D721Med (cell line): ENCODE data around the gene TMSB4Y.

Experiments used
- DNase-seq: peaks from one replicate; pipeline ENCODE4 v3.0.0; 2011; ENCODE audit warnings: low spot score; ENCODE audit not compliant: insufficient read length
- FAIRE-seq: peaks from 2 replicates; lab custom pipeline; 2011; peaks lifted over from hg19 to GRCh38; lab: Jason Lieb, UNC
- TF ChIP-seq, protein P1 (sequence below): IDR thresholded peaks from 2 replicates; pipeline ENCODE4 v1.5.1; 2012; ENCODE audit warnings: mild to moderate bottlenecking, control low read depth; ENCODE audit not compliant: insufficient read depth; ENCODE audit errors: missing control alignments

TMSB4Y gene

DNA sequence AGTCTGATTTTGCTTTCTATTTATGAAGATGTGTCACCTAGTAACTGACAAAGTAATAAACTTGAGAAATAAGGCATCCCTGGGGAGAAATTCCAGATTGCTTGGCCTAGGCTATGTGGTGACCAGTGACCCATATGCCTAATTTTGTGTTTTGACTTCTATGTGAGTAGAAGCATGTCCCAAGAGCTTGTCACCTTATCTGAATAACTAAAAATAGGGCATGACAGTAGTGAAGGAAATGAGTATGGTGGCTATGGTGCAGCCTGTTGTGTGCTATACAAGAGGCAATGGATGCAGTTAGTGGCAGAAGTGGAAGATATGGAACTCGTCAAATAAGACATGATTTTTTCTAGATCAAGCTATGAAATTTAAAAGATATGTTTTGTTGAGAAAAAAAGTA, 15.3 kb downstream of the TMSB4Y start:
- no peak for FAIRE-seq
- DNase-seq, result no peak
- TF ChIP-seq, protein P1, sequence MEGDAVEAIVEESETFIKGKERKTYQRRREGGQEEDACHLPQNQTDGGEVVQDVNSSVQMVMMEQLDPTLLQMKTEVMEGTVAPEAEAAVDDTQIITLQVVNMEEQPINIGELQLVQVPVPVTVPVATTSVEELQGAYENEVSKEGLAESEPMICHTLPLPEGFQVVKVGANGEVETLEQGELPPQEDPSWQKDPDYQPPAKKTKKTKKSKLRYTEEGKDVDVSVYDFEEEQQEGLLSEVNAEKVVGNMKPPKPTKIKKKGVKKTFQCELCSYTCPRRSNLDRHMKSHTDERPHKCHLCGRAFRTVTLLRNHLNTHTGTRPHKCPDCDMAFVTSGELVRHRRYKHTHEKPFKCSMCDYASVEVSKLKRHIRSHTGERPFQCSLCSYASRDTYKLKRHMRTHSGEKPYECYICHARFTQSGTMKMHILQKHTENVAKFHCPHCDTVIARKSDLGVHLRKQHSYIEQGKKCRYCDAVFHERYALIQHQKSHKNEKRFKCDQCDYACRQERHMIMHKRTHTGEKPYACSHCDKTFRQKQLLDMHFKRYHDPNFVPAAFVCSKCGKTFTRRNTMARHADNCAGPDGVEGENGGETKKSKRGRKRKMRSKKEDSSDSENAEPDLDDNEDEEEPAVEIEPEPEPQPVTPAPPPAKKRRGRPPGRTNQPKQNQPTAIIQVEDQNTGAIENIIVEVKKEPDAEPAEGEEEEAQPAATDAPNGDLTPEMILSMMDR, result no peak

DNA sequence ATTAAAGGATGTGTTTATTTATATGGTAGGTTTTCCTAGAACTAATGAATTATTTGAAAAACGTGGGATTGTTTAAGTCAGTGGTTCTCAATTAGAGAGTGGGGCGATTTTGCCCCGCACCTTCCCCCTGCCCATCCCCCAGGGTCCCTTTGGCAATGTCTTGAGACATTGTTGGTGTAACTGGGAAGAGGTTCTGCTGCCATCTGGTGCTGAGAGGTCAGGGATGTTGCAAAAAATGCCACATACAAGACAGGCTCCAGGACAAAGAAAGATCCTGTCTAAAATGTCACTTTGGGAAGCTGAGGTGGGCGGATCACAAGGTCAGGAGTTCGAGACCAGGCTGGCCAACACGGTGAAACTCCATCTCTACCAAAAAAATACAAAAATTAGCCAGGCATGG, 25.8 kb downstream of the TMSB4Y start:
- FAIRE-seq, result no peak
- TF ChIP-seq, protein P1, result peak; percentile 32
- no peak for DNase-seq

DNA sequence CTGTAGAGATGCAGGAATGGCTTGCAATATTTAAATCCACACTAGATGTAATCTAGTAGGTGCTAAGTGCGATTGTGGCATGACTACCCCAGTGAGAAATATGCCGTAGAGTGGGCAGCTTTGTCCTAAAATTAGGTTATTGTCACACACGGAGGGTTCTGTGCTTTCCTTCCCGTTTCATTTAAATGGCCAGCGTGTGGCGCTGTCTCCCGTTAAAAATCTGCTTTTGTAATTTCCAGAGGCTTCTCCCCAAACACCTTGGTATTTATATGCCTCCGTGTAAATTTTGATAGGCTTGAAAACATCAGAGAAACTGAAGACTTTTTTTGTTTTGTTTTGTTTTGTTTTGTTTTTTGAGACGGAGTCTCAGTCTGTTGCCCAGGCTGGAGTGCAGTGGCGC, 34.9 kb downstream of the TMSB4Y start:
- no peak for FAIRE-seq
- DNase-seq, result no peak
- TF ChIP-seq, protein P1, result peak; percentile 52

DNA sequence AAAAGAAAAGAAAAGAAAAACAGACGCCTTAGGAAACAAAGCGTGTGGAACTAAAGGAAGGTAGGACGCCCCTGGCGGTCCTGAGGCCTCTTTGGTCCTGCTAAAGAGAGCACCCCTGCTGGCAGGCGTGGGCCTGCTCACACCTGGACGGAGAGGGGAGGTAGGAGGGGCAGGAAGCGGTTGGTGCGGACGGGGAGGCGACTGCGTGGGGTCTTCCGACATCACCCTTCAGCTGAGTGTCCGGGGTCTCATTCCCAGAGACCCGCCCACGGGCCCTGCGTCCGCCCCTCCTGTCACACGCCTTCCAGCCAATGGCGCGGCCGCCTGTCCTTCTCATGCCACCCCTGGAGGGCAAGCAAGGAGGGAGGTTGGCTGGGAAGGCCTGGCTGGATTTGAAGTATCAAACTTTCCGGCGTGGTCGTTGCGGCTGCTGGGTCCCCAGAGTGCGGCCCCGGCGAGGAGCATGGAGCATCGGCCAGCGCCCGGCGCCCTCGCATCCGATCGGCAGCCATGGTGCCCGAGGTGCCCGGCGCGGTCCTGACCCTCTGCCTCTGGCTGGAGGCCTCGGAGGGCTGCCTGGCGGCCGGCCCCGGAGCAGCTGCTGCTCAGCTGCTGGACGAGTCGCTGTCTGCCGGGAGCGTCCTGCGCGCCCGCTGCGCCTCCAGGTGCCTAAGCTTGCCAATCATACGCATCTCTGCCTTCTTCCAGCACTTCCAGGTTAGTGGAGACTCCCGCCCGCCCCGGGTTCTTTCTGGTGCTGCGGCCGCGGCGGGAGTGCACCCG, 47.8 kb downstream of the TMSB4Y start:
- TF ChIP-seq, protein P1, result no peak
- FAIRE-seq (no peak), DNase-seq (no peak)

DNA sequence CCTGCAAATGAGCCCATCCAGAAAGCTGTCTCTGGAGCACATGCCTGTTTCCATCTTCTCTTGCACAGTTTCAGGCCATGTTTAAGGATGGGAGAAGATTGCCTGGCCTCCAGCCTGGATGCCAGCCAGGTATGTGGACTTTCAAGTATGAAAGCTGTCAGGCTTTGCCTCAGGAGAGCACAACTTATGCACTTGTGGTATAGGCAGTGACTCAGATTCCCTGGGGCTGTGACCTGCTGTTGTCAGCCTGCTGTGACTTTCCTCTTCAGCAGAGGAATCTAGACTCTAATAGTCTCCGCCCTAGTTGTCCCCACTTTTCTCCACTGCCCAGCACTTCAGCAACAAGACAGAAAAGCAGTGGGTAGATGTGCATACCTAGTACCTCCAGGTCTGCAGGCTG, 51.0 kb downstream of the TMSB4Y start:
- TF ChIP-seq, protein P1, result no peak
- FAIRE-seq, result no peak
- no peak for DNase-seq
